ENCODE data around the gene REG4.

DNA sequence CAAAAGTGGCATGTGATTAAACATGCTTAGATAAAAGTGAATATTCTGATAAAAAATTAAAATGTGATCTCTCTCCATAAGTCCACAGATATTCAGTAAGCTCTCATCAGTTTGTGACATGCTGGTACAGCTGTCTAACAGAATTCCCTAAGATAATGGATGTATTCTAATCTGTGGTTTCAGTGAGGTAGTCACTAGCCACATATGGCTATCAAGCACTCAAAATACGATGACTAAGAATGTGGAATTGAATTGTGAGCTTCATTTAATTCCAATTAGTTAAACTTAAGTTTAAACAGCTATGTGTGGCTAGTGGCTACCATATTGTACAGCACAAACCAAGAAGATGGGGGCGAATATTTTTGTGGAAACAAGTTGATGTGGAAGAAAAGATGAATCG is 4.1 kb upstream of the REG4 start:
- TF ChIP-seq BHLHE40 (IDR thresholded peaks at IDR 0.05; ENCODE audit: borderline replicate concordance) (no peak), SP1 (IDR thresholded peaks at IDR 0.05) (no peak), ARNT (IDR thresholded peaks at IDR 0.05) (no peak), LEF1 (IDR thresholded peaks at IDR 0.05; ENCODE audit: borderline replicate concordance) (no peak), TARDBP (IDR thresholded peaks at IDR 0.05) (no peak), FOXM1 (IDR thresholded peaks at IDR 0.05; ENCODE audit: borderline replicate concordance) (no peak), CTBP1 (IDR thresholded peaks at IDR 0.05; ENCODE audit: borderline replicate concordance) (no peak), L3MBTL2 (conservative IDR thresholded peaks at IDR 0.05) (no peak), ELF4 (IDR thresholded peaks at IDR 0.05) (no peak), HDGF (IDR thresholded peaks at IDR 0.05; ENCODE audit: borderline replicate concordance) (no peak), FOXA1 (IDR thresholded peaks at IDR 0.05) (no peak), FOXK2 (IDR thresholded peaks at IDR 0.05) (no peak)
